HEK293 (cell line): ENCODE data around the gene SLC25A26.

Experiments
- KLF8 ChIP-seq: fragments of 450-650 bp; formaldehyde crosslinking; IDR thresholded peaks from 2 replicates; pipeline ENCODE4 v1.5.1; 2016; ENCODE audit warnings: missing biosample characterization, missing genetic modification characterization
- ZNF501 ChIP-seq: fragments of 450-650 bp; formaldehyde crosslinking; IDR thresholded peaks from 2 replicates; pipeline ENCODE4 v1.5.1; 2016; ENCODE audit warnings: missing biosample characterization, missing genetic modification characterization

DNA sequence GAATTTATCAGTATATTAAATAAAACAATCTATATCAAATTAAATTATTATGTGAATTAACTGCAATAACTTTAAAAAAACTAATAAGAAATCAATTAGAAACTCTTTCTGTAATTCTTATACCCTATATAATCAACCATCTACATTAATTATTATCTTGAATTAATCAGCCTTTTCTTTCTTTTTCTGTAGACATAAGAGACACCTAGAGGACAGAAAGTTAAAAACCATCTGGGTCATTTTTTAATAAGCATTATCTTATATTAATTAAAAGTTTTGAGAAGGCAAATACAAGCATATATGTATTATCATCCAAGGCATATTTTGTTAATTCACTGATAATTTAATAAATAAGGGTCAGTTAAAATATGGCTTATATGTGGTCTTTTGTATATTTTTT is 24.2 kb upstream of the SLC25A26 start:
- no peak for TF ChIP-seq ZNF501 (tag by site-specific recombination)
- no peak for TF ChIP-seq KLF8 (tag by site-specific recombination)
